Measurements from ENCODE around the gene WWP2.
A peak's percentile ranks its signal among the peaks of the same experiment; 100 is the strongest.

WWP2 gene

DNA sequence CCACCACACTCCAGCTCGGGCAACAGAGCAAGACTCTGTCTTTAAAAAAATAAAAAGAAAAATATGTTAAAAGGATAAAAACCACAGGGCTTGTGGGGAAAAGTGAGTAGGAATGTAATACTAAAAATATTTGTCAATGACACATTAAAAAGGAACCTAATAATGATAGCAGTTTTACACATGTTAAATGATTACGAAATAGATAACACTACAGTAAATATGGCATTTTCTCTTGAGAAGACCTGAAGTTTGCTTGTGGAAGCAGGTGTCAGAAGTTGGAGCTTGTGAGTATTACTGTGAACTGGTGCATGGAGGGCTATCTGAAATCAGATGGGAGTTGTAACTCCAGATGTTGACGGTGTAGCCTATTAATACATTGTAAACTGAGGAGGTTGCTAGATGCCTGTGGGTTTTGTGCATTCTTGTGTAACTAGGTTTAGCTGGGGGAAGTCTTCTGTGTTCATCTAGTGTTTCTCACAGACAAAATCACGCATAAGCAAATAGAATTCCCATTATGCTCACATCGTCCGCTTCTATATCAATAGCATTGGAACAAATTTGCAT, 144.8 kb downstream of the WWP2 start:
- DNase-seq (ENCODE audit: insufficient read length, low spot score) (no peak), FAIRE-seq (no peak)
- TF ChIP-seq POLR2A (IDR thresholded peaks at IDR 0.05; ENCODE audit: low read depth, low read length), result no peak

DNA sequence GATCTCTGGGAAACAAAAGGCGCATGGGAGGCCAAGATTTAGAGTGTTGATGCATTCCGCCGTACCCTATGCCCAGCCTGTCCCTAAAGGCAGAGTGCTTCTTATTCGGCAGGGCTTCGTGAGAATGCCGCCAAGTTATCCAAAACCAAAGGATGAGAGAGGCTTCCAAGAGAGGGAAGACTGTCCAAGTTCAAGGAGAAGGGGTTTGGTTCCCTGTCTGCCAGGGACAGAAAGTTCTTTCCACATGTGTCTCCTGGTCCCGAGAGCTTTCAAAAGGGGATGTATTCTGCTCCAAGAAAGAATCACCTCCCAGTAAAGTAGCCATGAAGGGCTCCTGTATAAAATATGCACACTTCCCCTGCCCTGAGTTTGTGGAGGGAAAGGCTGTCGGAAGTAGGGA, 146.9 kb downstream of the WWP2 start:
- DNase-seq (ENCODE audit: insufficient read length, low spot score) (no peak), FAIRE-seq (no peak)
- no peak for TF ChIP-seq POLR2A (IDR thresholded peaks at IDR 0.05; ENCODE audit: low read depth, low read length)

DNA sequence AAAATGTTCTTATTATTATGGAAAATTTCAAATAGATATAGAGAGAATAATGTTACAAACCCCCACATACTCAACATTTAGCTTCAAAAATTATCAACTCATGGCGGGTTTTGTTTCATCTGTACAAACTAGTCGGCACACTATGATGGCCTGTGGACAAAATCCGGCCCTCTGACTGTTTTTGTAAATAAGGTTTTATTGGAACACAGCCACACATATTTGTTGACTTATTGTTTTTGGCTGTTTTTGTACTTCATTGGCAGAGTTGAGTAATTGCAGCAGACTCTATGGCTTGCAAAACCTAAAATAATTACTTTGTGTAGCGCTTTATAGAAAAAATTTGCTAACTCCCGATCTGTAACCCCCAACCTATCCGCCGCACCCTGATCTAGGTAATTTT, 147.6 kb downstream of the WWP2 start:
- FAIRE-seq, result no peak
- DNase-seq (ENCODE audit: insufficient read length, low spot score), result no peak

DNA sequence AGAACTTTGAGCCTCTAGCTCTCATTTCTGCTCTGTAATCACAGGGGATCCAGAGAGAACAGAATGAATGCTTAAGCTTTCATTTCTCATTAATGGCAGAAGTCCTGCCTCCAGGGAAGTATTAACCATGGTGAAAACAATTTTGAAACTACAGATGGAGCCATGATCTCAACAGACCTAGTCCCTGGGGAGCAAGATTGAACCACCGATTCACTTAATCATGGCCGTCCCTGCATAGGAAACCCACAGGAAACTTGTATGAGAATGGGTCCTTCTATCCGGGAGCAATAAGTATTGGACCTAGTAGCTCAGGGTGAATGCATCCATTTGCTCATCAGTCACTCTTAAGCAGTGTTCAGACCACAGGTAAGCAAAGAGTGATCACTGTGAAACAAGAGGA, 148.8 kb downstream of the WWP2 start:
- FAIRE-seq (no peak), DNase-seq (ENCODE audit: insufficient read length, low spot score) (no peak)
- TF ChIP-seq POLR2A (IDR thresholded peaks at IDR 0.05; ENCODE audit: low read depth, low read length), result no peak

More for the DNA sequence above, 147.6 kb downstream of the WWP2 start:
- TF ChIP-seq POLR2A (IDR thresholded peaks at IDR 0.05; ENCODE audit: low read depth, low read length), result no peak

DNA sequence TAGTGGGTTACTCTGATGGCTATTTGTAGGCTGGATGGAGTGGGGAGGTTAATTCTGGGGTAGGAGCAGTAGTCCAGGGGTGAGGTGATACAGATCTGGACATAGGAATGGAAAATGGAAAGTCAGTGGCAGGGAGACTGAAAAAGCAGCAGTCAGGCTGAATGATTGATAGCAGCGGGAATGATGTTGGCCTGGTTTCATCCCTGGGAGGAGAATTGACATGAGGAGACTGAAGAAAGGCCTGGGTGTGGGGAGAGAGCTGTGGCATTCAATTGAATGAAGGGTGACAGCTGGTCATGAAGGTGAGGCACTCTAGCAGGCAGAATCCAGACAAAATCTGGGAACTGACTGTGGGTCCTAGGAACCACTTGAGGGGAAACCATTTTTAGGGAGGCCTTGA, 154.3 kb downstream of the WWP2 start:
- DNase-seq (ENCODE audit: insufficient read length, low spot score), result no peak
- no peak for FAIRE-seq
- TF ChIP-seq POLR2A (IDR thresholded peaks at IDR 0.05; ENCODE audit: low read depth, low read length), result no peak

DNA sequence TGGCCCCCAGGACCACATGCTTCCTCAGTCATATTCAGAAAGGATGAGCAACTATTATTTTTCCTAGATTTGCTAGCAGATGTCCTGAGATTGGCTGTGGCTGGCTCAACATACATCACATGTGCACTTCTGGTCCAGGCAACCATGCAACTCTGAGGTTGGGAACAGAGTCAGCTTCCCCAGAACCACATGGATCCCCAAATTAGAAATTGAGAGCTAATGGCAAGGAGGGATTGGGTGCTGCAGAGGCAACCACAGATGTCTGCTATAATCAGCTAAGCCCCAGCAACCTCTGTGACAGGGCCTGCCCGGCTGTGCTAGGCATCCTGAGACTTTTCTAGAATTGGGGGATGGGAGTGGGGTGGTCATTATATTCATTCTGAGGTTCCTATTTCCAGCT, 155.2 kb downstream of the WWP2 start:
- FAIRE-seq (no peak), DNase-seq (ENCODE audit: insufficient read length, low spot score) (no peak)
- TF ChIP-seq POLR2A (IDR thresholded peaks at IDR 0.05; ENCODE audit: low read depth, low read length), result no peak

DNA sequence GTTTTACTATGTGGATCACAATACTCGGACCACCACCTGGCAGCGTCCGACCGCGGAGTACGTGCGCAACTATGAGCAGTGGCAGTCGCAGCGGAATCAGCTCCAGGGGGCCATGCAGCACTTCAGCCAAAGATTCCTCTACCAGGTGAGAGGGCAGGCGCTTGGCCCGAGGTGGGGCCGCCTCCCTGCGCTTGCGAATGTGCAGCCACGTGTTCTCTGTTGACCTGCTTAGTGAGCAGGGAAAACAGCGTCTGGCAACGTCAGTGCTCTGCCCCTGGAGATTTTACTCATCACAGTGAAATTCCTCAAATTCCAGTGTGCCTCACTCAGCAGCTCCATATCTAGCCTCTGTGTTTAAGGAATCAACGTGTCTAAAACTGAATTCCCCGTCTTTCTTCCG, 155.6 kb downstream of the WWP2 start:
- peak; percentile 80 for DNase-seq (ENCODE audit: insufficient read length, low spot score)
- FAIRE-seq, result peak; percentile 91
- TF ChIP-seq POLR2A (IDR thresholded peaks at IDR 0.05; ENCODE audit: low read depth, low read length), result no peak

DNA sequence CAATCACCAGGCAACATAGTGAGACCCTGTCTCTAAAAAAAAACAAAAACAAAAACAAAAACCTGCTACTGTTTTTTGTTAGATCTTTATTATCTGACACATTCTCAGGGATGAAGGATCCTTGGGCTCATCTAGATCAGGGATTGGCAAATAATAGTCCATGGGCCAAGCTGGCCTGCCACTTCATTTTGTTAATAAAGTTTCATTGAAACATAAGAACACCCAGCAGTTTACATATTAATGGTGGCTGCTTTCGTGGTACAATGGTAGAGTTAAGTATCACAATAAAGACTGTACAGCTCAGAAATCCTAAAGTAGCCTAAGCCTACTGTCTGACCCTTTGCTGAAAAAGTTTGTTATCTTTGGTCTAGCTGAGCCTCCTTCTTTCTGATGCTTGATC, 156.1 kb downstream of the WWP2 start:
- DNase-seq (ENCODE audit: insufficient read length, low spot score), result no peak
- no peak for TF ChIP-seq POLR2A (IDR thresholded peaks at IDR 0.05; ENCODE audit: low read depth, low read length)
- FAIRE-seq, result no peak

DNA sequence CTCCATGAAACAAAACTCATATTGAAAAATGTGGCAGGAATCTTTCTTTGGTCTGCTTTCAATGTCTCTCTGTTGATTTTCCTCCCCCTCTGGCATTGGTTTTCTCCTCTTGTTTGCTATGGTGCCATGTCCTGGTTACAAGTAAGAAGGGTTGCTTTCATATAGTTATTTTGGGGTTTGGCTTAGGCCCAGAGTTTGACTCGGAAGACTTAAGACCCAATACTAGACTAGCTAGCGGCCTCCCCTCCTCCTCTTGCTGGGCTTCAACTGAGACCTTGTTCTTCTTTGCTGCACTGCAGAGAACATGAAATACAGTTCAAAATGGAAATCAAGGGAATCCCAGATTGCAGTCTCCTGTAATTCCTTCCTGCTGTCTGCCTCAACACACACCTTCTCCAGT, 159.0 kb downstream of the WWP2 start:
- FAIRE-seq, result no peak
- no peak for TF ChIP-seq POLR2A (IDR thresholded peaks at IDR 0.05; ENCODE audit: low read depth, low read length)
- no peak for DNase-seq (ENCODE audit: insufficient read length, low spot score)

DNA sequence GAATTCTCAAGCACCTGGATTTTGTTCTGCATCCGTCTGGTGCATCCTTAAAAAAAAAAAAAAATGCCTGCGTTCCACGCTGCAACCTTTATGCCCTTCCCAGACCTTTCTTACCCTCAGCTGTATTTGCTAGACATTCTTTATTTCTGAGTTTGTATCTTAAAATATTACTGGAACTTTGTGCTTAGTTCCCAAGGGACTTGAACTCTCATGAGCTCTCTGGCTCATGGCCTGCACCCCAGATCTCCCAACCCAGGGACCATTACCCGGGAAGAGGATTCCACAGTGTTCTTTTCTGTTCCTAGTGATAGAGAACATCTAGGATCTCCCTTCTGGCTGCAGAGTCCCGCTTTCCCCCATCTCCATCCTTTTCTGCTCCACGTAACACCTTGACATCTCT, 160.1 kb downstream of the WWP2 start:
- no peak for TF ChIP-seq POLR2A (IDR thresholded peaks at IDR 0.05; ENCODE audit: low read depth, low read length)
- FAIRE-seq, result no peak
- DNase-seq (ENCODE audit: insufficient read length, low spot score), result no peak

DNA sequence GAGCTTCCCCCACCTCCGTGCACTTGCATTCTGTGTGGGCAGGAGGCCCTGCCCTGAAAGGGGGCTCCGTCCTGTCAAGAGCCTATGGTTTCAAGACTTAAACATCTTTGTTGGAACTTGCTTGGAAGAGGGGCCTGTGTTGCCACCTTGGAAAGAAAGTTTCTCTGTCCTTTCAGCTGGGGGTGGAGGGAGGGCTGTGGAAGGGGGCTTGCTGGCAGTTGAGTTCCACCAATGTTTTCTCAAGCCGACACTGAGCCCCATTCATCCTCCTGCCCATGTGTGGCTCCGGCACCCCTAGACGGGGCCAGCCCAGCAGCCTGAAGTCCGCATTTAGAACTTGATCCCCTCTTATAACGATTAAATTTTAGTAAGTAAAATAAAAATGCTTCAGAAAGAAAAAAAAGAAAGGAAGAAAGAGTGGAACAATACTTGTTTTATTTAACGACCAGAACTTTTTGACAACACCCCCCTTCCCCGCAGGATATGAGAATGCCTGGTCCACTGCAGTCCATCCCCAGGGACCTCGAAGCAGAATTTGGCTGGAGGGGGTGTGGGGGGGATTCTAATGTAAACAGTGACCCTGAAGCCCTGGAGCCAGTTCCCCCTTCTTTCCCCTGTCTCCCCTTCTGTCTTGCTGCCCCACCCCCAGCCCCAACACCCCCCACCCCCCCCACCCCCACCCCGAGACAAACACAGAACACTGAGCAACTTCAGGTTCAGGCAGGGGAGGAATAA, 162.1 kb downstream of the WWP2 start:
- no peak for TF ChIP-seq POLR2A (IDR thresholded peaks at IDR 0.05; ENCODE audit: low read depth, low read length)
- FAIRE-seq (no peak), DNase-seq (ENCODE audit: insufficient read length, low spot score) (no peak)

DNA sequence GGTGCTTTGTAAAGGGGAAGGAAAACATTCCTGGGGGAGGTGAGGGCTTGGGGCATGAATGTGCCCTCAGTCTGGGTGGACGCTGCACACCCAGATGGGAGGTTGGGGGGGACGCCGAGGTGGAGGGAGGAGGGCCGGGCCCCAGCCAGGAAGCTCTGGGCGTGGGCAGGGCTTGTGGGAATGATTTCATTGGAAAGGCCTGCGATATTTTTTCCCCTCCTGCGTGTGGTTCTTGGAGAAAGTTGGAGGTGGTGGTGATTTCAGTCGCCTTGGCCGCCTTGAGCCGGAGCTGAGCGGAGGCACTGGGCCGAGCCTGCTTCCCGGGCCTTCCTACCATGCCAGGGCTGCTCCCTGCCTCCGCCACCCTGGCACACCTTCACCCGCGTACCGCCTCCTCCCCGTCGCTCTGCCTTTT, 162.7 kb downstream of the WWP2 start:
- no peak for FAIRE-seq
- peak; percentile 76 for DNase-seq (ENCODE audit: insufficient read length, low spot score)
- TF ChIP-seq POLR2A (IDR thresholded peaks at IDR 0.05; ENCODE audit: low read depth, low read length), result peak; percentile 51; the same call in 1 of the 2 replicates

DNA sequence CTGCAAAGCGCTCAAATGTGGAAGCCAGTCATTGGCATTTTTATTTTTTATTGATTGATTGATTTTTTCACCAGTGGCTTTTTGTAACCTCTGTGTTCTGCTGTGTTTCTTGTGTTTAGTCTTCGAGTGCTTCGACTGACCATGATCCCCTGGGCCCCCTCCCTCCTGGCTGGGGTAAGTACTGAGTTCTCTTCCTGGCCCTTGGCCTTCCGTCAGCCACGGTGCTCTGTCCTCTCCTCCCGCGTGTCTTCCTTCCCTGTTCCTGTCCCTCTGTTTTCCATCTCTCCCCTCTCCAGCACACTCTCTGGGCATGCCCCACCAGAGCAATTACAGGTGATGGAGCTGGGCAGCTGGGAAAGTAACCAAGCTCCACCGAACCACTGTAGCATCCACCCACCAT, 163.2 kb downstream of the WWP2 start:
- FAIRE-seq (no peak), DNase-seq (ENCODE audit: insufficient read length, low spot score) (no peak)
- no peak for TF ChIP-seq POLR2A (IDR thresholded peaks at IDR 0.05; ENCODE audit: low read depth, low read length)

DNA sequence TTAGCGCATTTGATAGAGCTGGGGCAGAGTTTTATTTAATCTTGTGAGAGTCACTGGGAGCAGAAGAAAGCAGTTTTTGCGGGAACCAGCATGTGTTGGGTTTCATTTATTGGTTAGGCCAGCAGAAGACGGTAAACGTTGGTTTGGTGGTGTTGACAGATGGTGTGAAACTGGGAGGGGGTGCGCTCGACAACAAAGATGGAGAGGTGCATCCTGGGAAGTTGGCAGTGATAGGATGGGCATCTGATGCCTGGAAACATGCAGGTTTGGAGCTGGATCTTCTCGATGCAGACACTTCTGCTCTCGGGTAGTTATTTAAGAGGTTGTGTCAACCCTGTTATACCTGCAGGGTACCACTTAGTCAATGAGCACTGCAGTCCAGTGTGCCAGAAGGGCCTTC, 164.1 kb downstream of the WWP2 start:
- TF ChIP-seq POLR2A (IDR thresholded peaks at IDR 0.05; ENCODE audit: low read depth, low read length), result no peak
- DNase-seq (ENCODE audit: insufficient read length, low spot score) (no peak), FAIRE-seq (no peak)

DNA sequence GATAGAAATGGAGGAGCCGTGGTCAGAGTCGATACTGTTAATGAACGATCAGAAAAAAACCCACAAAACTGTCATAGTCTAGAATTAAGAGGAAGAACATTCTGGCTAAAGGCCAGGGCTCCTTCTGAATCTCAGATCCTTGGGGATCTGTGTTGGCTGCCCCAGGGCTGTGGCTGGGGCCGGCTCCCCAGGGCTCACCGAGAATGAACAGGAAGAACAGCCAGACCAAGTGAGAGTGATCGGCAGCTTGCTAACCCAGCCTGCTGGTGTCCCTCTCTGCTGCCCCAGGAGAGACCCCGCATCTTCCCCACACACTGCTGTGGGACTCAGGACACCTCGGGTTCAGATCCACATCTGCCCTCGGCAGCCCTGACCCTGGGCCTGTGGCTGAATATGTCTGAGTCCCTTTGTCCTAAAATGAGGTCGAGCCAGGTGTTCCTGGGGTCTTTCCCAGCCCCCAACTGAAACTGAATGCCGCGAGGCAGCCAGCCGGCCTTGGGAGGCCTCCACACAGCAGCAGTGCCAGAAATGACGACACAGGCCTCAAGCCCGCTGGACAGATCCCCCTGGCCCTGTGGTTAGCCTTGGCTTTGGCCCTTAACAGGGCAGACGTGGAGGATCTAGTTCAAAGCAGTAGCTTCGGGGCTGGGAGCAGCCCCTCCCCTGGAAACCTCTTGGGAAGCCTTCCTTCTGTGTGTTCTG, 165.1 kb downstream of the WWP2 start:
- TF ChIP-seq POLR2A (IDR thresholded peaks at IDR 0.05; ENCODE audit: low read depth, low read length), result no peak
- FAIRE-seq (no peak), DNase-seq (ENCODE audit: insufficient read length, low spot score) (no peak)
